SK-N-MC (cell line): ENCODE measurements around the gene TNFRSF8.

Experiments used
- EZH2 ChIP-seq: fragments of 200-600 bp; sonication (generic); IDR thresholded peaks from one replicate; pipeline ENCODE4 v1.6.1; 2017; ENCODE audit warnings: antibody characterized with exemption
- POLR2AphosphoS5 ChIP-seq: IDR thresholded peaks from 2 replicates; pipeline ENCODE4 v1.6.1; 2012; ENCODE audit warnings: mild to moderate bottlenecking, low read depth, low read length, borderline replicate concordance

- TF ChIP-seq POLR2AphosphoS5 (no peak), EZH2 (no peak)
These were observed 6.7 kb upstream of the TNFRSF8 start for GRCh38 chr1:12056331-12056841.
